SU-DHL-6 (cell line): Measurements from ENCODE around the gene REEP3.

Source experiments
- CTCF ChIP-seq: fragments of 200-600 bp; sonication (generic); IDR thresholded peaks from one replicate; pipeline ENCODE4 v1.5.1; 2017; ENCODE audit warnings: antibody characterized with exemption, mild to moderate bottlenecking, low read length, moderate library complexity; ENCODE audit not compliant: insufficient read depth, poor library complexity, severe bottlenecking
- EZH2phosphoT487 ChIP-seq: fragments of 200-600 bp; sonication (generic), shearing (Covaris generic); conservative IDR thresholded peaks from 2 replicates; pipeline ENCODE4 v1.6.1; 2018; ENCODE audit warnings: mild to moderate bottlenecking, antibody characterized with exemption, low read length, moderate library complexity, mixed read lengths

DNA sequence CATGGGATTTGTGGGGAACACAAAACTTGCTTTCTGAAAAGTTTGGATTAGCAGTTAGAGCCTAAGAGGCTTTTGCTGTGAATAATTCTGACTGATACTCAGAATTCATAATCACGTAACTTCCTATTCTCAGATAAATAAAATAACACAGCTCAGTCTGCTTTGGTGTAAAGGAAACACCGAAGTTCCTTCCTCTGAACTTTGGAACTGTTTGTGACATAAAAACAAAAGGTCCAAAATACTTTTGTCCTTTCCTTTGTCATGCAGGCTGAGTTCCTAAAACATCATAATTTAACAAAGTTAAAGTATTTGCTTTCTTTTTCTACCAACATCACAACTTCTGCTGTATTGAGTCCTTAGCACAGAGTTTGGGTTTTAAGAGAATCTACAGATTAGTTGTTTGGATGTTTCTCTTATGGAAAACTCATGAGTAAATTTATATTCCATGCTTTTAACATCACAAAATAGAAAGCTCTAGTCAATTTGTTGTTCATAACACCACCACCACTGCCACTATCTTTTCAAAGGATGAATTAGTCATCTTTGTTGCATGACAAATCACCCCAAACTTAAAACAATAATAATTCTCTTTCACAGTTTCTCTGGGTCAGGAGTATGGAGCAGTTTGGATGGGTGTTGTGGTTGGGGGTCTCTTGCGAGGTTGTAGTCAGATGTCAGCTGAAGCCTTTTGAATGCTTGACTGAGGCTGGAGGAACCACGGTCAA lies 123.4 kb downstream of the REEP3 start:
- TF ChIP-seq EZH2phosphoT487 (no peak), CTCF (no peak)
